Neuronal stem cell (in vitro differentiated cells): ENCODE results near the gene CCDC57.

Experiments
- DNase-seq: peaks from one replicate; pipeline ENCODE4 v3.0.0-alpha.2; 2013; ENCODE audit warnings: low spot score
- H2AFZ ChIP-seq: one replicate; pipeline ENCODE4 v1.6.1; 2013; ENCODE audit warnings: mild to moderate bottlenecking, low read length, inconsistent platforms
- H2AK5ac ChIP-seq: 2 replicates; pipeline ENCODE4 v1.6.1; 2013; ENCODE audit warnings: low read depth, mild to moderate bottlenecking, inconsistent platforms, low read length, moderate library complexity, mixed read lengths
- H2BK120ac ChIP-seq: 2 replicates; pipeline ENCODE4 v1.6.1; 2013; ENCODE audit warnings: low read depth, mild to moderate bottlenecking, inconsistent platforms, low read length, moderate library complexity, mixed read lengths
- H2BK12ac ChIP-seq: one replicate; pipeline ENCODE4 v1.6.1; 2013; ENCODE audit warnings: low read length, inconsistent platforms
- H2BK15ac ChIP-seq: 2 replicates; pipeline ENCODE4 v1.6.1; 2013; ENCODE audit warnings: mild to moderate bottlenecking, low read length, inconsistent platforms, mixed read lengths
- H2BK5ac ChIP-seq: one replicate; pipeline ENCODE4 v1.6.1; 2013; ENCODE audit warnings: inconsistent platforms, mild to moderate bottlenecking, low read length, moderate library complexity
- H3K14ac ChIP-seq: one replicate; pipeline ENCODE4 v1.6.1; 2013; ENCODE audit warnings: low read length, inconsistent platforms
- H3K18ac ChIP-seq: 2 replicates; pipeline ENCODE4 v1.6.1; 2013; ENCODE audit warnings: low read length, inconsistent platforms
- H3K23ac ChIP-seq: 2 replicates; pipeline ENCODE4 v1.6.1; 2013; ENCODE audit warnings: low read depth, mild to moderate bottlenecking, mixed read lengths, low read length, inconsistent platforms; ENCODE audit not compliant: poor library complexity
- H3K27ac ChIP-seq: replicated peaks from 3 replicates; pipeline ENCODE4 v1.5.1; 2013; ENCODE audit warnings: low read length, inconsistent platforms
- H3K27me3 ChIP-seq, 3 experiments: 2 replicates each; pipeline ENCODE4 v1.6.1; 2013; ENCODE audit warnings: low read length in 3 of 3, mild to moderate bottlenecking in 2 of 3, inconsistent platforms in 1 of 3, low read depth in 1 of 3, mixed read lengths in 1 of 3, moderate library complexity in 1 of 3; ENCODE audit not compliant: control insufficient read depth in 3 of 3, insufficient read depth in 3 of 3
- H3K36me3 ChIP-seq, 2 donors: replicated peaks in 1 of 2; 2 replicates each; pipeline ENCODE4 v1.6.1; 2013; ENCODE audit warnings: low read length in 2 of 2; ENCODE audit not compliant: control insufficient read depth in 2 of 2, insufficient read depth in 2 of 2
- H3K4ac ChIP-seq: 2 replicates; pipeline ENCODE4 v1.6.1; 2013; ENCODE audit warnings: inconsistent platforms, mild to moderate bottlenecking, low read length, moderate library complexity
- H3K4me1 ChIP-seq, 2 donors: 1 replicate in 1 of 2; 2 replicates in 1 of 2; pipeline ENCODE4 v1.6.1; 2013; ENCODE audit warnings: low read length in 2 of 2, low read depth in 1 of 2; ENCODE audit not compliant: control insufficient read depth in 2 of 2, insufficient read depth in 1 of 2
- H3K4me2 ChIP-seq: one replicate; pipeline ENCODE4 v1.6.1; 2013; ENCODE audit warnings: mild to moderate bottlenecking, low read length, inconsistent platforms; ENCODE audit not compliant: insufficient read depth, poor library complexity, severe bottlenecking
- H3K4me3 ChIP-seq, 2 donors: 2 replicates each; pipeline ENCODE4 v1.5.1; 2013; ENCODE audit warnings: low read length in 2 of 2, mild to moderate bottlenecking in 2 of 2, inconsistent platforms in 1 of 2, moderate library complexity in 1 of 2
- H3K79me1 ChIP-seq: one replicate; pipeline ENCODE4 v1.6.1; 2013; ENCODE audit warnings: low read depth, mild to moderate bottlenecking, inconsistent platforms, low read length, moderate library complexity
- H3K9ac ChIP-seq: one replicate; pipeline ENCODE4 v1.6.1; 2013; ENCODE audit warnings: mild to moderate bottlenecking, low read depth, low read length, inconsistent platforms; ENCODE audit not compliant: poor library complexity
- H3K9me3 ChIP-seq, 2 donors: replicated peaks in 1 of 2; 2 replicates each; pipeline versions ENCODE3 to v1.6.1; 2013; ENCODE audit warnings: low read length in 2 of 2, mild to moderate bottlenecking in 2 of 2, inconsistent platforms in 1 of 2, low read depth in 1 of 2, mixed read lengths in 1 of 2, moderate library complexity in 1 of 2; ENCODE audit not compliant: control insufficient read depth in 2 of 2, insufficient read depth in 1 of 2
- H4K8ac ChIP-seq: one replicate; pipeline ENCODE4 v1.6.1; 2013; ENCODE audit warnings: low read depth, mild to moderate bottlenecking, inconsistent platforms, low read length, moderate library complexity
- H4K91ac ChIP-seq: one replicate; pipeline ENCODE4 v1.6.1; 2013; ENCODE audit warnings: low read length, low read depth, mild to moderate bottlenecking, inconsistent platforms; ENCODE audit not compliant: poor library complexity
- WGBS, 2 donors: extraction: QIAGEN DNeasy Blood & Tissue Kit; methylation state at CpG; one replicate each; pipeline ENCODE4 v1.1.7; 2013; ENCODE audit warnings: missing lambda C conversion rate in 2 of 2, mixed read lengths in 1 of 2; ENCODE audit not compliant: insufficient read length in 2 of 2, insufficient replicate concordance in 1 of 2; ENCODE audit errors: extremely low coverage in 2 of 2; 5-methylcytosine and 5-hydroxymethylcytosine counted together

Gene CCDC57

GRCh38 chr17:82053556-82054263, 158.9 kb downstream of the CCDC57 start:
- no peak overlapping the region for H3K9ac ChIP-seq

GRCh38 chr17:82053130-82053529, 159.5 kb downstream of the CCDC57 start:
- Histone ChIP-seq H2AFZ (no peak overlapping the region), H3K9ac (no peak overlapping the region), H2BK12ac (no peak overlapping the region), H3K9me3 (no peaks in the 10 kb centered on the region), H3K23ac (peak overlapping the region; percentile 3), H3K4me2 (peak overlapping the region; percentile 18), H3K79me1 (peaks cover 21% of the 10 kb centered on the region), H2BK5ac (no peak overlapping the region), H3K4ac (no peak overlapping the region), H4K91ac (no peak overlapping the region), H2BK15ac (no peak overlapping the region), H3K18ac (no peak overlapping the region), H3K4me1 (peaks cover 7% of the 10 kb centered on the region in 2 donors), H3K14ac (no peak overlapping the region), H3K27me3 (no peaks in the 10 kb centered on the region), H3K27ac (no peak overlapping the region), H2BK120ac (no peak overlapping the region), H4K8ac (no peak overlapping the region), H3K4me3 (peak overlapping the region in 1 of 2 donors; percentile 98), H3K36me3 (peaks cover 58 to 68% of the 10 kb centered on the region in 2 donors), H2AK5ac (no peak overlapping the region)
- no peak for DNase-seq
- WGBS, 2 donors = no CpG with 5 or more reads among the region's 19 CpGs

More at GRCh38 chr17:82053556-82054263, 158.9 kb downstream of the CCDC57 start:
- Histone ChIP-seq H4K8ac (no peak overlapping the region), H2BK120ac (no peak overlapping the region), H2BK12ac (no peak overlapping the region), H3K18ac (no peak overlapping the region), H3K4me2 (no peak overlapping the region), H3K79me1 (peaks cover 22% of the 10 kb centered on the region), H4K91ac (no peak overlapping the region), H3K36me3 (peaks cover 59 to 72% of the 10 kb centered on the region in 2 donors), H3K23ac (peak overlapping the region; percentile 3), H3K27me3 (no peaks in the 10 kb centered on the region), H3K4me3 (peak overlapping the region in 1 of 2 donors; percentile 98), H3K4me1 (peaks cover 7% of the 10 kb centered on the region in 2 donors), H3K27ac (no peak overlapping the region), H3K4ac (no peak overlapping the region), H3K9me3 (no peaks in the 10 kb centered on the region), H3K14ac (peak overlapping the region; percentile 21), H2BK5ac (peak overlapping the region; percentile 24), H2BK15ac (no peak overlapping the region), H2AFZ (no peak overlapping the region), H2AK5ac (no peak overlapping the region)
- DNase-seq = no peak
- WGBS, 2 donors = no CpG with 5 or more reads among the region's 28 CpGs

GRCh38 chr17:82052638-82053059, 160.0 kb downstream of the CCDC57 start:
- peak overlapping the region; percentile 94 for H3K9ac ChIP-seq
- H3K14ac ChIP-seq = no peak overlapping the region
- peak overlapping the region; percentile 81 for H2AK5ac ChIP-seq
- no peaks in the 10 kb centered on the region for H3K9me3 ChIP-seq
- H3K36me3 ChIP-seq = peaks cover 60 to 68% of the 10 kb centered on the region in 2 donors
- no CpG with 5 or more reads among the region's 19 CpGs for WGBS, 2 donors
- H2BK15ac ChIP-seq = no peak overlapping the region
- peak overlapping the region; percentile 43 for H3K23ac ChIP-seq
- H3K4me3 ChIP-seq = peak overlapping the region; percentile 98 to 99
- peak overlapping the region; percentile 98 for H3K4me2 ChIP-seq
- H2BK120ac ChIP-seq = no peak overlapping the region
- no peak overlapping the region for H3K18ac ChIP-seq
- H3K27ac ChIP-seq = no peak overlapping the region
- no peaks in the 10 kb centered on the region for H3K27me3 ChIP-seq
- H2BK12ac ChIP-seq = no peak overlapping the region
- no peak overlapping the region for H4K8ac ChIP-seq
- peaks cover 22% of the 10 kb centered on the region for H3K79me1 ChIP-seq
- H2AFZ ChIP-seq = no peak overlapping the region
- DNase-seq = no peak
- H3K4me1 ChIP-seq = peaks cover 7% of the 10 kb centered on the region in 2 donors
- no peak overlapping the region for H2BK5ac ChIP-seq
- H4K91ac ChIP-seq = no peak overlapping the region
- no peak overlapping the region for H3K4ac ChIP-seq

- Histone ChIP-seq H3K18ac (peak within 1 kb of the TSS; percentile 89), H3K27ac (no peak within 1 kb of the TSS)
These were observed 160.6 kb downstream of the CCDC57 start, which contains the start of the genes GPS1 and RFNG for GRCh38 chr17:82051776-82052637. GPS1 (plus strand) TSS chr17:82051898; CDS start chr17:82051932, 34 bp downstream. RFNG (minus strand) TSS chr17:82051811; CDS start chr17:82051766, 45 bp downstream.

More at GRCh38 chr17:82051776-82052637, 160.6 kb downstream of the CCDC57 start, which contains the start of the genes GPS1 and RFNG:
- H3K4ac ChIP-seq = peak within 1 kb of the TSS; percentile 76
- H2AFZ ChIP-seq = peak within 1 kb of the TSS; percentile 90
- peak within 1 kb of the TSS; percentile 100 for H2BK12ac ChIP-seq
- H2BK120ac ChIP-seq = no peak within 1 kb of the TSS
- H3K4me3 ChIP-seq = peak within 1 kb of the TSS; percentile 98 to 99
- H3K27me3 ChIP-seq = no peaks in the 10 kb centered on the region
- H2BK5ac ChIP-seq = peak within 1 kb of the TSS; percentile 75
- H3K4me1 ChIP-seq = peaks cover 7% of the 10 kb centered on the region in 2 donors
- no peak for DNase-seq
- H3K79me1 ChIP-seq = peaks cover 23% of the 10 kb centered on the region
- H2AK5ac ChIP-seq = peak within 1 kb of the TSS; percentile 81
- peak within 1 kb of the TSS; percentile 96 for H4K8ac ChIP-seq
- H2BK15ac ChIP-seq = peak within 1 kb of the TSS; percentile 96
- no peaks in the 10 kb centered on the region for H3K9me3 ChIP-seq
- H3K23ac ChIP-seq = peak within 1 kb of the TSS; percentile 89
- H3K9ac ChIP-seq = peak within 1 kb of the TSS; percentile 94
- WGBS, 2 donors = no CpG with 5 or more reads among the region's 94 CpGs
- peak within 1 kb of the TSS; percentile 89 for H3K14ac ChIP-seq
- H3K36me3 ChIP-seq = peaks cover 58 to 68% of the 10 kb centered on the region in 2 donors
- H4K91ac ChIP-seq = no peak within 1 kb of the TSS
- H3K4me2 ChIP-seq = peak within 1 kb of the TSS; percentile 98
